OCI-LY1 (cell line): Measurements from ENCODE around the gene TAF3.

Source experiments
- H2AFZ ChIP-seq: fragments of 200-600 bp; sonication (generic), shearing (Covaris generic); 2 replicates; pipeline ENCODE4 v1.6.0; 2014; ENCODE audit warnings: antibody characterized with exemption, mild to moderate bottlenecking, low read length
- H3F3A ChIP-seq: fragments of 200-600 bp; sonication (generic), shearing (Covaris generic); 2 replicates; pipeline ENCODE4 v1.6.0; 2014; ENCODE audit warnings: mild to moderate bottlenecking, antibody characterized with exemption, low read length, moderate library complexity; ENCODE audit not compliant: insufficient read depth
- H3K27ac ChIP-seq: fragments of 200-600 bp; sonication (generic); 2 replicates; pipeline ENCODE4 v1.5.1; 2014; ENCODE audit warnings: low read length, mixed run types, mild to moderate bottlenecking, low read depth; ENCODE audit not compliant: poor library complexity, severe bottlenecking
- H3K27me3 ChIP-seq: fragments of 200-600 bp; sonication (generic); 2 replicates; pipeline ENCODE4 v1.6.0; 2014; ENCODE audit warnings: antibody characterized with exemption, mild to moderate bottlenecking, low read length, moderate library complexity; ENCODE audit not compliant: insufficient read depth
- H3K36me3 ChIP-seq: fragments of 200-600 bp; sonication (generic); 2 replicates; pipeline ENCODE4 v1.6.1; 2014; ENCODE audit warnings: mild to moderate bottlenecking, antibody characterized with exemption, low read length, moderate library complexity, mixed read lengths; ENCODE audit not compliant: insufficient read depth
- H3K4me1 ChIP-seq: fragments of 200-600 bp; sonication (generic); 2 replicates; pipeline ENCODE4 v1.5.1; 2014; ENCODE audit warnings: mild to moderate bottlenecking, low read length, moderate library complexity; ENCODE audit not compliant: insufficient read depth, severe bottlenecking
- H3K4me2 ChIP-seq: fragments of 200-600 bp; sonication (generic), shearing (Covaris generic); 2 replicates; pipeline ENCODE4 v1.6.1; 2014; ENCODE audit warnings: low read length
- H3K4me3 ChIP-seq: fragments of 200-600 bp; sonication (generic); 2 replicates; pipeline ENCODE4 v1.5.1; 2014; ENCODE audit warnings: low read length, low read depth, mild to moderate bottlenecking, mixed read lengths; ENCODE audit not compliant: poor library complexity, severe bottlenecking
- H3K79me2 ChIP-seq: fragments of 200-600 bp; shearing (Covaris generic); 2 replicates; pipeline ENCODE4 v1.6.1; 2016; ENCODE audit warnings: mixed run types, low read length, mixed read lengths; ENCODE audit not compliant: insufficient read depth
- H3K9ac ChIP-seq: fragments of 200-600 bp; sonication (generic), shearing (Covaris generic); 2 replicates; pipeline ENCODE4 v1.6.1; 2014; ENCODE audit warnings: mild to moderate bottlenecking, low read length, mixed read lengths
- H3K9me2 ChIP-seq: fragments of 200-600 bp; sonication (generic), shearing (Covaris generic); 2 replicates; pipeline ENCODE4 v1.6.1; 2014; ENCODE audit warnings: low read depth, mild to moderate bottlenecking, low read length, mixed read lengths
- H3K9me3 ChIP-seq: fragments of 200-600 bp; shearing (Covaris generic); 2 replicates; pipeline ENCODE4 v1.6.1; 2014; ENCODE audit warnings: low read length, mixed read lengths
- H4K20me1 ChIP-seq: fragments of 200-600 bp; sonication (generic), shearing (Covaris generic); 2 replicates; pipeline ENCODE4 v1.6.0; 2016; ENCODE audit warnings: mild to moderate bottlenecking, low read length; ENCODE audit not compliant: insufficient read depth
- EZH2 ChIP-seq: fragments of 200-600 bp; sonication (generic), shearing (Covaris generic); IDR thresholded peaks from 2 replicates; pipeline ENCODE4 v1.8.0; 2017; ENCODE audit warnings: borderline replicate concordance, mixed run types, mild to moderate bottlenecking, antibody characterized with exemption, low read length, moderate library complexity, mixed read lengths
- TF ChIP-seq, protein P1 (sequence below): fragments of 200-600 bp; sonication (generic), shearing (Covaris generic); IDR thresholded peaks from 2 replicates; pipeline ENCODE4 v1.5.1; 2017; ENCODE audit warnings: mild to moderate bottlenecking, antibody characterized with exemption, low read length, moderate library complexity, mixed read lengths

The TAF3 gene

DNA sequence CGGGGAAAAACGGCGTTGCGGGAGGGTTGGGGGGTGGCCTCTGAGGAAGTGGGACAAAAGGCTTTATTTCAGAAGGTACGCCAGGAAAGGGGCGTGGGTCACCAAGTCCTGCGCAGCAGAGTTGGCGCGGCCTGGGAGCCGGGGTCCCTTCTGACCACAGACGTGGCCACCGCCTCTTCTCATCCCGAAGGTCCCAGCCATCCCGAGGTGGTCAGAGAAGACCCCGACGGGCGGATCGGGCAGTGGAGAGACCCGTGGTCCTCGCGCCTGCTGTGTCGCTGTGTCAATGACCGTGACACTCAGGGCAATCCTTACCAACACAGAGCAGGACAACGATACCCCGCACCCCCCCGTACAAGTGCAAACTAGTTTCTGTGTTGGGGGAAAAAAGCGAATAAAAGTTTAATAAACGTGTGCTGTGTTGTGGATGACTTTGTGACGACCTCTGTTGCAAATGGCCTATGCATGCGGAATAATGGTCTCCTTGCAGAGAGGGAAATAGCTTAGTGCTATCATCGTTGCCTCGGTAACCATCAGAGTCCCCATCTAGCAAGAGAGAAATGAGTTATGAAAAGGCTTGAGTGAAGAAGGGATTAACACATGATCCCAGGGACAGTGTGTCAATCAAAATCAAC, 216.8 kb downstream of the TAF3 start:
- H3K4me1 ChIP-seq, result no peaks in the 10 kb centered on the region
- no peaks in the 10 kb centered on the region for H3K36me3 ChIP-seq
- H3K9me3 ChIP-seq, result no peaks in the 10 kb centered on the region
- no peaks in the 10 kb centered on the region for H3K9me2 ChIP-seq
- H3K79me2 ChIP-seq, result no peaks in the 10 kb centered on the region
- no peak overlapping the region for H3K4me3 ChIP-seq
- no peak overlapping the region for H3K9ac ChIP-seq
- no peaks in the 10 kb centered on the region; the same call in 1 of the 2 replicates for H3K27me3 ChIP-seq
- no peaks in the 10 kb centered on the region for H3F3A ChIP-seq
- H4K20me1 ChIP-seq, result no peaks in the 10 kb centered on the region
- H2AFZ ChIP-seq, result no peak overlapping the region
- TF ChIP-seq EZH2, result no peak
- TF ChIP-seq, protein P1, sequence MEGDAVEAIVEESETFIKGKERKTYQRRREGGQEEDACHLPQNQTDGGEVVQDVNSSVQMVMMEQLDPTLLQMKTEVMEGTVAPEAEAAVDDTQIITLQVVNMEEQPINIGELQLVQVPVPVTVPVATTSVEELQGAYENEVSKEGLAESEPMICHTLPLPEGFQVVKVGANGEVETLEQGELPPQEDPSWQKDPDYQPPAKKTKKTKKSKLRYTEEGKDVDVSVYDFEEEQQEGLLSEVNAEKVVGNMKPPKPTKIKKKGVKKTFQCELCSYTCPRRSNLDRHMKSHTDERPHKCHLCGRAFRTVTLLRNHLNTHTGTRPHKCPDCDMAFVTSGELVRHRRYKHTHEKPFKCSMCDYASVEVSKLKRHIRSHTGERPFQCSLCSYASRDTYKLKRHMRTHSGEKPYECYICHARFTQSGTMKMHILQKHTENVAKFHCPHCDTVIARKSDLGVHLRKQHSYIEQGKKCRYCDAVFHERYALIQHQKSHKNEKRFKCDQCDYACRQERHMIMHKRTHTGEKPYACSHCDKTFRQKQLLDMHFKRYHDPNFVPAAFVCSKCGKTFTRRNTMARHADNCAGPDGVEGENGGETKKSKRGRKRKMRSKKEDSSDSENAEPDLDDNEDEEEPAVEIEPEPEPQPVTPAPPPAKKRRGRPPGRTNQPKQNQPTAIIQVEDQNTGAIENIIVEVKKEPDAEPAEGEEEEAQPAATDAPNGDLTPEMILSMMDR, result no peak
- H3K27ac ChIP-seq, result no peak overlapping the region
- no peak overlapping the region for H3K4me2 ChIP-seq

DNA sequence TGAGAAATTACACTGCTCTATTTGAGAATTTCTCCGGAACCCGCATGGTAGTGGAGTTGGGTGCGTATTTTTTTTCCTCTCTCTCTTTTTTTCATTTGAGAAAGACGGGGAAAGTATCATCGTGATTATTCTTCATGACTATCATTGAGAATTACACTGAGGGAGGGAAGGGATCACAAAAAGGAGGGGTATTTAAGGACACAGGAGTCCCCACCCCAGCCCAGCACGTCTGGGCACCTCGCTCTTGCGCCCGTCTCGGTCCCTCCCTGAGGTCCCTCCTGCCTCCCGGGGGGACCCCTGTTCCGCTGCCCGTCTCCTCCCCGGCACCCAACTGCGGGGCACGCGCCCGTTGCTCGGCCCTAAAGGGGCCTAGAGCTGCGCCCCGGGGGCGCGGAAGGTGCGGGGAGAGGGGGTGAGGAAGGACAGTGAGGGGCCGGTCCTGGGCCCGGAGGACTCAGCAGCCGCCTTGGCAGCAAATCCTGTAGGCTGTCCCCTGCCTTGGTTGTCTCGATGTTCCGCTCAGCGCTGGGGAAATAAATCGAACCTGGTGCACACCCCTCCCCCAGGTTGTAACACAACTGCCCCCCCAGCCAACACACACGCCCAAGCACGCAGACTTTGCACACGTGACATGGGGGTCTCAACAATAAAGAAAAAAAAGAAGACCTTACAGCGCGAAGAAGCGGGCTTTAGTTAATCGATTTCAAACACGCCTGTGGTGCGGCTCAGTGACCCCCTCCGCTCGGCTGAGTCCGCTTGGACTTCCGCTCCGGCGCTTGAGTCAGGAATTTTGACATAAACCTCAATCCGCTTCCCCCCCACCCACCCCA, 217.6 kb downstream of the TAF3 start:
- Histone ChIP-seq H3K9me2 (no peaks in the 10 kb centered on the region), H3K79me2 (no peaks in the 10 kb centered on the region), H3K4me2 (no peak overlapping the region), H3K9me3 (no peaks in the 10 kb centered on the region), H3K27ac (no peak overlapping the region), H4K20me1 (no peaks in the 10 kb centered on the region), H3K9ac (no peak overlapping the region), H3K4me1 (no peaks in the 10 kb centered on the region), H3K4me3 (no peak overlapping the region), H3K27me3 (no peaks in the 10 kb centered on the region; the same call in 1 of the 2 replicates), H3F3A (no peaks in the 10 kb centered on the region), H2AFZ (no peak overlapping the region), H3K36me3 (no peaks in the 10 kb centered on the region)
- TF ChIP-seq, protein P1, result no peak
- no peak for TF ChIP-seq EZH2

DNA sequence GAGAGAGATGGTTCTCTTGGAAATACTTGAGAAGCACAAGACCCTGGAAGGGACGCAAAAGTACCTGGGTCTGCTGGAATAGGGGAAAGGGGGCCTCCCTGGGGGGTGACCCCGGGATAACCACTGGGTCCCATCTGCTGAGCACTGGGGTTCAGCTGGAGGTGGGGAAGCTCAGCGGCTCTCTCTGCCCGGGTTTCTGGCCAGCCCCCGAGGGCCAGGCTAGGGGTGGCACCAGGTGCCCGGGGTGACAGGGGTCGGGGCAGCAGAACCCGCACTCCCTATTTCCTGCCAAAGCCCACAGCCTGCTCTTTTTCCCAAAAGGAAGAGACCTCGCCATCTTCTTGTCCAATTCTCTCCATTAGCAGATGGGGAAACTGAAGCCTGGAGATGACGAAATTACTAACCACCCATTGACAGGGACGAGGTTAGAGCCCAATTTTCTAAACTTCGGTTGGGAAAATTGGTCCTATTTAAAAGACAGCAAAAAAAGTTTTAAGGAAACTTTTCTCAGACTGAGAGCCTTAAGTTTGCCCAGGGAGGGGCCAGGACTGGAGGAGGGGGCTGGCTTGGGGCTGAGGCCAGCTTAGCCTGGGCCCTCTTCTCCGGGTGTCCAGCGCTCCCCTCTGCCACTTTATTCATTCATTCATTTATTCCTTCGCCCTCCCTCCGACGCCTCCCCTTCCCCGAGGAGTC, 218.3 kb downstream of the TAF3 start:
- H3K9me2 ChIP-seq, result no peaks in the 10 kb centered on the region
- no peak overlapping the region for H2AFZ ChIP-seq
- H3K4me2 ChIP-seq, result no peak overlapping the region
- H3K36me3 ChIP-seq, result no peaks in the 10 kb centered on the region
- no peaks in the 10 kb centered on the region for H3K4me1 ChIP-seq
- no peak overlapping the region for H3K4me3 ChIP-seq
- no peaks in the 10 kb centered on the region for H3K79me2 ChIP-seq
- H3K9ac ChIP-seq, result no peak overlapping the region
- no peaks in the 10 kb centered on the region for H4K20me1 ChIP-seq
- H3K9me3 ChIP-seq, result no peaks in the 10 kb centered on the region
- no peaks in the 10 kb centered on the region for H3F3A ChIP-seq
- no peak for TF ChIP-seq EZH2
- TF ChIP-seq, protein P1, result no peak
- no peaks in the 10 kb centered on the region; the same call in 1 of the 2 replicates for H3K27me3 ChIP-seq
- no peak overlapping the region for H3K27ac ChIP-seq
